NB4 (cell line): ENCODE results near the gene CCL19.
"Not testable (repeated sequence)": the region's sequence is repeated elsewhere in the genome, so short reads cannot be mapped to it uniquely, and the experiment has no call there.

Experiments used
- DNase-seq: peaks from one replicate; pipeline ENCODE4 v3.0.0; 2010; ENCODE audit warnings: low read depth
- H3K4me3 ChIP-seq: one replicate; pipeline ENCODE4 v1.5.1; 2011; ENCODE audit warnings: mild to moderate bottlenecking, low read depth, low read length, moderate library complexity
- MYC ChIP-seq: IDR thresholded peaks from 2 replicates; pipeline ENCODE4 v1.6.1; 2011; ENCODE audit warnings: low read depth, low read length
- POLR2A ChIP-seq: IDR thresholded peaks from 2 replicates; pipeline ENCODE4 v1.6.1; 2011; ENCODE audit warnings: mild to moderate bottlenecking; ENCODE audit not compliant: insufficient read length; ENCODE audit errors: extremely low read depth
- TF ChIP-seq, protein P1 (sequence below): IDR thresholded peaks from one replicate; pipeline ENCODE4 v1.5.1; 2012; ENCODE audit warnings: low read depth, low read length
- TF ChIP-seq, protein P2 (sequence below): IDR thresholded peaks from 2 replicates; pipeline ENCODE4 v1.6.1; 2011; ENCODE audit warnings: low read depth, low read length

Gene CCL19

DNA sequence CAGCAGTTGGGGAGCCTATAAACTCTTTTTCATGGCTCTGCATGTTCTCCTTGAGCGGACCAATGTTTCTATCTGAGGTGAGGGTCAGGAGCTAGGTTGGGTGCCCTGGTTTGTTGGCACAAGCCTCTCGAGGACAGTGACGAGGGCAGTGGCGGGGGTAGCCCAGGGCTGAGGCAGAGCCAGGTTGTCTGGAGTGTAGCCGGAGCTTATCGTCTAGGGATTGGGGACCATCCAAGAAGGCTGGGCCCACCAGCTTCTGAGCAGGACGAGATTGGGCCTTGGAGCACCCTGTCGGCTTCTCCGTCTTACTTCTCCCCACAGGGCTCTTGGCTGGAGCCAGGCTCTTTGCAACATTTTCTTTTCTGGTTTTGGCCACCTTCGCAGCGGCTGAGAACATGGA is 32.1 kb upstream of the CCL19 start:
- no peak for DNase-seq
- no peak overlapping the region for H3K4me3 ChIP-seq
- no peak for TF ChIP-seq POLR2A
- TF ChIP-seq, protein P1, sequence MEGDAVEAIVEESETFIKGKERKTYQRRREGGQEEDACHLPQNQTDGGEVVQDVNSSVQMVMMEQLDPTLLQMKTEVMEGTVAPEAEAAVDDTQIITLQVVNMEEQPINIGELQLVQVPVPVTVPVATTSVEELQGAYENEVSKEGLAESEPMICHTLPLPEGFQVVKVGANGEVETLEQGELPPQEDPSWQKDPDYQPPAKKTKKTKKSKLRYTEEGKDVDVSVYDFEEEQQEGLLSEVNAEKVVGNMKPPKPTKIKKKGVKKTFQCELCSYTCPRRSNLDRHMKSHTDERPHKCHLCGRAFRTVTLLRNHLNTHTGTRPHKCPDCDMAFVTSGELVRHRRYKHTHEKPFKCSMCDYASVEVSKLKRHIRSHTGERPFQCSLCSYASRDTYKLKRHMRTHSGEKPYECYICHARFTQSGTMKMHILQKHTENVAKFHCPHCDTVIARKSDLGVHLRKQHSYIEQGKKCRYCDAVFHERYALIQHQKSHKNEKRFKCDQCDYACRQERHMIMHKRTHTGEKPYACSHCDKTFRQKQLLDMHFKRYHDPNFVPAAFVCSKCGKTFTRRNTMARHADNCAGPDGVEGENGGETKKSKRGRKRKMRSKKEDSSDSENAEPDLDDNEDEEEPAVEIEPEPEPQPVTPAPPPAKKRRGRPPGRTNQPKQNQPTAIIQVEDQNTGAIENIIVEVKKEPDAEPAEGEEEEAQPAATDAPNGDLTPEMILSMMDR = no peak
- no peak for TF ChIP-seq MYC
- TF ChIP-seq, protein P2, sequence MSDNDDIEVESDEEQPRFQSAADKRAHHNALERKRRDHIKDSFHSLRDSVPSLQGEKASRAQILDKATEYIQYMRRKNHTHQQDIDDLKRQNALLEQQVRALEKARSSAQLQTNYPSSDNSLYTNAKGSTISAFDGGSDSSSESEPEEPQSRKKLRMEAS = no peak

DNA sequence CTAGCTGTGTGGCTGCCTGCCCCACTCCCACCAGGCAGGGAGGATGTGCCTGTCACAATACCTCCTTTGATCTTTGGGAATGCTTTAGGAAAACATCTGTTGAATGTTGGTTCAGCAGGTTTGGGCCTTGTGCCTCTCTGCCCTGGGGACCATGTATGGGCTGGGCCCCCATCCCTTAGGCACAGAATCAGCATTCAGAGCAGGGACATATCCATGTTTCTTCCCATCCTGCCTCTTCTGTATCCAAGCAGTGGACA is 28.6 kb upstream of the CCL19 start:
- DNase-seq, H3K4me3 ChIP-seq: not testable (repeated sequence)

DNA sequence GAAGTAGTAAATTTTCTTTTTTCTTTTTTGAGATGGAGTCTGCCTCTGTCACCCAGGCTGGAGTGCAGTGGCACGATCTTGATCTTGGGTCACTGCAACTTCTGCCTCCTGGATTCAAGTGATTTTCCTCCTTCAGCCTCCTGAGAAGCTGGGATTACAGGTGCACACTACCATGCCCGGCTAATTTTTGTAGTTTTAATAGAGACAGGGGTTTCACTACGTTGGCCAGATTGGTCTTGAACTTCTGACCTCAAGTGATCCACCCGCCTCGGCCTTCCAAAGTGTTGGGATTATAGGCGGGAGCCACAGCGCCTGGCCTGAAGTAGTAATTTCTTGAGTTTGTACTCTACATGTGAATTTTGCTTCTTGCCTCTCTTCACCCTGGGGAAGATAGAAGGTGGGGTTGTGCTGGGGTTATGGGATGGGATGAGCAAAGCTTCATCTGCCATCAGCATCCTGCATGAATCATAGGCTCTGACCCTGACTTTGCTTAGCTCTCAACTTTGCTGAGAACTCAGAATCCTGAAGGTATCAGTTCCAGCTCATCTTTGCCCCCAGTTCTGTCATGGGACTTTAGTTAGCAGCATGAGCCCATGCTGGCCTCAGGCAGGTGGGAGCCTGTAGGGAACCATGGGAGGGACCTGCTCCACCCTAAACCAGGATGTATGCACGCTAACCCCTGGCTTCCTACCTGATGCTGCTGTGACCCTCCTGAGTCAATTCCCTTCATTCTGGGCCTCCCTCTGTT is 28.1 kb upstream of the CCL19 start:
- no peak for DNase-seq
- no peak for TF ChIP-seq POLR2A
- TF ChIP-seq, protein P1 = no peak
- TF ChIP-seq MYC = no peak
- TF ChIP-seq, protein P2 = no peak
- H3K4me3 ChIP-seq = no peak overlapping the region

DNA sequence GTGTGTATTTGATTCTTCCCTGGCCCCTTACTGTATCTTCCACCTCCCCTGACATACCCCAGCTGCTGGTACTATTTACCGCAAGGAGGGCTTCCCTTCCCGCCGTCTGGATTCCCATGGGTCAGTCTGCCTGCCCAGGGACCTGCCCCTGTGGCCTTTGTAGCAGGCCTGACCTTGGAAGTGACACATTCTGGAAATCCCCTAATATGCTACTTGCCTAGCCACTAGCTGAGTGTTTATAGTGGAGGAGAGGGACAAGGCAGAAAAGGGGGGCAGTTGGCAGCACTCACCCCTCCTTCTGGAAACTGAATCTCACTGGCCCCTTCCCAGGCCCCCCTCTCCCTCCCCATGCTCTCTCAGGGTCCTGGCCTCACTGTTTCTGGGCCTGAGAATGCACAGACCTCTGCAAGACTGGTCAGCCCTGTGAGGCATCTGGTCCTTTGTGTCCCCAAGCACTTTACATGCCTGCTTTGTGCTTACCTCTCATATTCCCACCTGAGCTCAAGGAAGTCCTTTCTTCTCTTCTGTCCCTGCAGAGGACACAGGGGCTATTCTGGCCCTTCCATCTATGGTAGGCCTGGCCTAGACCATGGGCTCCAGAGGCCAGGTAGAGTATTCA is 27.0 kb upstream of the CCL19 start:
- no peak overlapping the region for H3K4me3 ChIP-seq
- TF ChIP-seq, protein P1 = no peak
- TF ChIP-seq POLR2A (no peak), MYC (no peak)
- TF ChIP-seq, protein P2 = no peak
- no peak for DNase-seq

DNA sequence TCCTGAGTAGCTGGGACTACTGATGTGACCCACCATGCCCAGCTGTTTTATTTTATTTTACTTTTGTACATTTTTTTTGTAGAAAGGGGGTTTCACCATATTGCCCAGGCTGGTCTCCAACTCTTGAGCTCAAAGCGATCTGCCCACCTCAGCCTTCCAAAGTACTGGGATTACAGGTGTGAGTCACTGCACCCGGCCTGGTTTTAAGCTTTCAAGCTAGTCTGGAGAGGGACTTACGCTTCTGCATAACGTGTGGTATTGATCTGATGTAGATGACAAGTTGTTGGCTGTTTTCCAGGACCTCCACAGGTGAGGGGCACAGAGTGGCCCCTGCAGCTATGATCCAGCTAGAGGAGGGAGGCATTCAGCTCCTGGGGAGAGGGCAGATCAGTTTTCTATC is 25.6 kb upstream of the CCL19 start:
- TF ChIP-seq MYC = no peak
- no peak for DNase-seq
- H3K4me3 ChIP-seq = no peak overlapping the region

DNA sequence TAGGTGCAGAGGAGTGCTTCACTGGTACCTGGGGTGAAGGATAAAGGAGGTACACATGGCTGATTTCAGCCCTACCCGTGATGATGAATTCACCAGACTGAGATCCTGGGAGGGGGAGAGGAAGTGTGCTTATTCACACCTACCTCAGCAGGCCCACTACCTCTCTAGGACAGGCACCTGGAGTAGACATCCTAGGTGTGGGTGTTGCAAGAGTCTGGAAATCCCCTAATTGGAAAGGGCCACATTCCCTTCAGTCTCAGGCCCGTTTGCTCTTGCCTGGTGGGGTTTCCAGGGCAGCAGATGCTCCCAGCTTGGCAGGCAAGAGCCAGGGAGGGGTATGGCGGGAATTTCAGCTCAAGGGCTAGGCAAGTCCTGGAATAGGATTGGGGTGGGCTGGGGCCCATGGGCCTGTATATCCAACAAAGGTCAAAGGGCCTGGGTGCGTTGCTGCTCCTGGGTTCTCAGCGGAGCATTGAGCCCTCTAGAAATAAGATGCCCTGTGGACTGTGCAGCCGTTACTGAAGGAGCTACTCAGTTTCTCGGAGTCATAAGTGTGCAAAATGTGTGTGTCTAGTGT is 24.7 kb upstream of the CCL19 start:
- DNase-seq = no peak

More for the DNA sequence above, 24.7 kb upstream of the CCL19 start:
- no peak overlapping the region for H3K4me3 ChIP-seq
- no peak for TF ChIP-seq POLR2A
- TF ChIP-seq MYC = no peak
- TF ChIP-seq, protein P1 = no peak
- TF ChIP-seq, protein P2 = no peak
